GM18951 (cell line): ENCODE results near the gene MTMR12.

Source experiments
- POLR2A ChIP-seq: IDR thresholded peaks from 4 replicates; pipeline ENCODE4 v1.6.1; 2011; ENCODE audit warnings: mild to moderate bottlenecking; ENCODE audit not compliant: insufficient read length, insufficient read depth; ENCODE audit errors: extremely low read depth
- in situ Hi-C: fragments of 300-500 bp; cut with MboI; formaldehyde crosslinking; loops from one replicate; pipeline ENCODE4 v1.12.0; 2022; ENCODE audit warnings: low sequenced_read_pairs, mixed read lengths, inconsistent platforms; ENCODE audit not compliant: unreplicated experiment

The MTMR12 gene

DNA sequence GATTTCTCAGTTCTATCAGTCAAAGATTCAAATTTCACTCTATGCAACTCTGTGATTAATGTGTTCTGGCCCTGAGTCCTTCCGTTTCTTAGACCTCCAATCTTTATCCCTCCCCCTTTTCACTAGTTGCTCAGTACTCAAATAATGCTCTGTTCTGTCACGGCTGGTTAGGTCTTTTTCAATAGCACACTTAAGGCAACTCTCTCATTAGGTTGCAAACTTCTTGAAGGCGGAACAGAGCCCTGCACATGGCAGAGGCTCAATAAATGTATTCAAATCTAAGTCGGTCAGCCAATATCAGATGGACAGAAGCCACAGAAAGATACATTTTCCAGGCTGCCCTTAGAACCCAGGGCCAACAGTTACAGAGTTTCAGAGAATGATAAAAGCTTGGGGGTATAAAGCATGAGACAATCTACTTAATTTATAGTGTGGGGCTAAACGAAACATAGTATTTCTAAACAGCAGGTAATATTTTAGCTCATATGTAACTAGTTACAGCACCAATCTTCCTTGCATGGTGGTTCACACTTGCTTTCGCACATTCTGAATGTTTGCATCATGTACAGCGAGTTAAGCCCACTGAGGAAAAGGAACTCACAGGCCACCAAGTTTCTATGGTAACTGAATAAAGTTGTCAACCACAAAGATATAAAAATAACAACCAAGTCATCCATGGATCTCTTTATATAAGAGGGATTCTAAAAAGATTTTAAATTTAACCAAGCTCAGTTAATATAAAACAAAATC lies 71.5 kb downstream of the MTMR12 start:
- in situ Hi-C loops, result loop anchor here (25.0 kb wide), 1 partner anchor 371 kb away; no protein-coding TSS in a partner anchor
- no peak for TF ChIP-seq POLR2A

DNA sequence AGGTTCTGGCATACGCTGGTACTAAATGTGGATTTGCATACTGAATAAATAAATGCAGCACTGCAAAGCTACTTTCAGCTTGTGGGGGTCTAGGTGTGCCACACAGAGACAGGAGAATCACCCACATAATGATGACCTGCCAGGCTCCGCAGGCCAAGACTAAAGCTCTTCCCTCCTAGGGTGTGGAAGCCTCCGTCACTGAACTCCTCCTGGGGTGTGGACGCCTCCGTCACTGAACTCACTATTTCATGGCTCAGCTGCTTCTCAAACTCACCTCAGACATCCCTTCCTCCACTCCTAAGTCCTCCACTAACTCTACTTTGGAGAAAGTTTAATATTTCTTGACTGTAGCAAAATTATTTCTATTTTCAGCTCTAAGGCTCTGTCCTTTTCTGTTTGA lies 73.4 kb downstream of the MTMR12 start:
- in situ Hi-C loops, result loop anchor here (10.0 to 25.0 kb wide), 2 partner anchors 85 to 373 kb away; no protein-coding TSS in a partner anchor

DNA sequence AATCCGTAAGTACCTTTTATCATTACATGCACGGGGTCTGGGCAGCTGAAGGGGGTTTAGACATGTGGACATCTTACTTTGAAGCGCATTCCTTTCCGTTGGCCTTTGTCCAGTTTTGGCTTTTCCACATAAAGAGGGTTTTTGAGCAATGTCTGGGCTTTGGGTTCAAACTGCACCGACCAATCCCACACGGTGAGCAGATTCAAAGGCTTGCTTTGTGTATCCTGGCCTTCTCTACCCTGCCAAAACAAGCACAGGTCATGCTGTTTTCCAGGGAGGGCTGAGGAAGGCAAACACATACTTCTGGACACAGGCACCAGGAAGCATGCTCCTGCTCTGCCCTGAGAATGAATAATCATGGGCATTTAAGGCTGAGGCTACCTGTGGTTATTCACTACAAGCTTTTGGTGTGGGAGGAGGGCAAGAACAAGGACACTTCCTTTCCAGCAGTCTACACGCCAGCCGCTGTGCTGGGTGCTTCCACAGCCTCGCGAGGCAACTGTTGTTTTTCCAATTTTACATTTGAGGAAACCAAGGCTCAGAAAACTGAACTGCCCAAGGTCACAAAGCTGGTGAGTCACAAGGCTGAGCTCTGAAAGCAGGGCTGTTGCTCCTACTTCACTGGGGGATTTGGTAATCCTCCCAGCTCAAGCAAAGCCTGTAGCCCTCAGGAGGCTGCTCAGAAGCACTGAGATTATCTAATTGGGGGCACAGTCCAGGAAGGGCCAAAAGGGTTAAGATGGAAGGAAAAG lies 78.9 kb downstream of the MTMR12 start:
- in situ Hi-C loops, result loop anchor here (10.0 to 25.0 kb wide), 2 partner anchors 91 to 378 kb away; no protein-coding TSS in a partner anchor
- TF ChIP-seq POLR2A, result no peak

More for the DNA sequence above, 73.4 kb downstream of the MTMR12 start:
- TF ChIP-seq POLR2A, result no peak

DNA sequence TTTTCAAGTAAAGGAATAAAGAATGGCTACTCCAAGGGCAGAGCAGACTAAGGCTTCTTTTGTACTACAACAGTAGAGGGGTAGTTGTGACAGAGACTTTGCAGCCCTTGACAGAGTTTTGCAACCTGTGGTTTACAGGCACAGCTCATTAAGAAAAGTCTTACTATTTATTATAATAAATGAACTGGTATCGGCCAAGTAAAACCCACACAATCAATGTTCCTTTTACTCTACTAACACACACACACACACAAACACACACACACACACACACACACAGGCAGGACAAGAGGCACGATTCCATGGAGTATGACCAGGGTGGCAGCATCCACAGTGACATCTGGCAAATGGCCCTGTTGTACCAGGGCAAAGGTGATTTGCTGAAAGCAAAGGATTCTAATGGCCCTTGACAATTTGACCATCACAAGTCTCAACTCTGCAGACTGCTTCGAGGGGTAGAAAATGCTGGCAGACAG lies 79.5 kb downstream of the MTMR12 start:
- TF ChIP-seq POLR2A, result no peak
- in situ Hi-C loops, result loop anchor here (10.0 to 25.0 kb wide), 2 partner anchors 92 to 379 kb away; no protein-coding TSS in a partner anchor

GRCh38 chr5:32232441-32233219 lies 80.1 kb downstream of the MTMR12 start:
- TF ChIP-seq POLR2A, result no peak
- in situ Hi-C loops, result loop anchor here (10.0 to 25.0 kb wide), 2 partner anchors 92 to 380 kb away; no protein-coding TSS in a partner anchor

DNA sequence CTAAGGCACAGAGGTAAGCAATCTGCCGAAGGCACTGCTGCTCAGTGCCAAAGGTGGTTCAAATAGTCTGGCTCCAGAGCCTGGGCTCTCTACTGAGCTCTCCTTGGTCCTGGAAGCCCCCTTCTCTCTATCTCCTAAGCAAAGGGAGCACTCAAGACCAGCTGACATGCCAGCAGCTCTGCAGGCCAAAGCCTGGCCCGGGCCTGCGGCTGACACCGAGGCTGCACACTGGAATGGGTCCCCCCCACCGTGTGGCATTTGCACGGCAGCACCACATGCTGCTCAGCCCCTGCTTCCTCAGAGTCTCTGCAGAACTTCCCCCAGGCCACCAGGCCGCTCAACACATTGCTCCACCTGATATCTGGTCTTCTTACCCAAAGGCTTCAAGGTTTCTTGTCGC lies 80.8 kb downstream of the MTMR12 start:
- TF ChIP-seq POLR2A, result no peak
- in situ Hi-C loops, result loop anchor here (10.0 to 25.0 kb wide), 2 partner anchors 93 to 380 kb away; no protein-coding TSS in a partner anchor

- in situ Hi-C loops, result loop anchor here (10.0 to 25.0 kb wide), 2 partner anchors 94 to 381 kb away; no protein-coding TSS in a partner anchor
- TF ChIP-seq POLR2A, result no peak
Measured at GRCh38 chr5:32231241-32231640, 81.5 kb downstream of the MTMR12 start.

DNA sequence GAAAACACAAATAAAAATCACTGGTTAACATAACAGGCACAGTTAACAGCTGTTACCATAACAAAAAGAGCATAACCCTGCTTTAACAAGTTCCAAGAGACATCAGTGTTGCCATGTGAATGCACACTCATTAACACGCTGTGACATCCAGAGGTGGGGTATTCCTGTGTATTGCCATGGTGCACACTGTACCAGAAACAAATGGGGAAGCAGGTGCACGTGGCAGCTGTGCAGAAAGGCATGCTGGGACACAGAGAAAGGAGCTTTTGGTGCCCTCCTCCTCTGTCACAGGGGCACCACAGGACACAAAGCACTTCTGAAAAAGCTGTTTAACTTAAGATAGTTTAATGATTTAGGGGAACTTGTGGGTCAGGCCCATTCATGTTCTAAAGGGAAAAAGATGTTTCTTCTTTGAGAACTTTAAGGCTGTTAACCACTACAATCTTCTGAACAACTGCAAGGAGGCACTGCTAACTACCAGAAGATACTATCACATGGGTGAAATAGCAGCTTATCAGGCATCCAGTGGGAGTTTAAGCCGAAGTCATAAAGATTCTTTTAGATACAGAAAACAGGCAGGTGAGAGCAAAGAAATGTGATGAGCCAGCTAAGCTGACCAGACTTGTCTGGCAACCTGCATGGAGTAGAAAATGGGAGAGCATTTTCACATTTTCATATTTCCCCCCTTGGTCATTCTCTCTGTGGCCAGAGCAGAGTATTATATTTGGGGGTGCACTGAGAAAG lies 82.2 kb downstream of the MTMR12 start:
- no peak for TF ChIP-seq POLR2A
- in situ Hi-C loops, result loop anchor here (10.0 to 25.0 kb wide), 2 partner anchors 94 to 382 kb away; no protein-coding TSS in a partner anchor

DNA sequence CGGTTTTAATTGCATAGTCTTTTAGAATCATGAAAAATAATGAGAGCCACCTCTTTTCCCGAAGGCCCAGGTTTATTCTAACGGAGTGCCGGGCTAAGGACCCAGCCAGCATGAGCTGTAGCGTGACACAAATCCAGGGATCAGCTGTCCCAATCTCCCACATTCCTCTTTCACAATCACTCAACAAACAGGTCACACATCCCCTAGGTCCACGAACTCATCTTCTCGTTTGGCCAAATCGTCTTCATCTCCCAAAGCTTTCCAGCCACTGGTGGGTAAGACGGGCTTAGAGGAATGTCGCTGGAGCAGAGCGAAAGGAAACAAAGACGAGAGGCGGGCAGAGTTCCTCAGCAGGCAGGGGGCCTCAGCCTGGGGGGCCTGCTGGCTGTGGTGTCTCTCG lies 83.2 kb downstream of the MTMR12 start:
- in situ Hi-C loops, result loop anchor here (25.0 kb wide), 1 partner anchor 383 kb away; no protein-coding TSS in a partner anchor
- TF ChIP-seq POLR2A, result no peak

DNA sequence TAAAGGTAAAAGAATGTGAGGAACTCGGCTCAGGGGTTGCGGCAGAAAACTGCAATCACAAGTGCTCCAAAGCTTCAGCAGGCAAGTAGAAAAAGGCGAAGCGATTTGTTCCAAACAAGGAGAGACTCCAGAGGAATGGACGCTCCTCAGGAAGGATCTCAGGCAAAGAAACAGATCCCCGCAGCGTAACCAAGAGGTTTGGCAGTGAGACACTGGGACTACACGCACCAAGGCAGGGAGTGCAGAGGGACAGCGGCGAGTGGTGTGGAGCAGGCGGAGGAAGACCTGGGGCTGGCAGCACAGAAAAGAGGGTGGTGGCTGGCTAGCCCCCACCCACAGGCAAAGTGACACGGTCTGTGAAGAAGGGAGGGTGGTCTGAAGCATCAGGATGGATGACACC lies 83.9 kb downstream of the MTMR12 start:
- in situ Hi-C loops, result loop anchor here (25.0 kb wide), 1 partner anchor 383 kb away; no protein-coding TSS in a partner anchor
- no peak for TF ChIP-seq POLR2A

- in situ Hi-C loops, result loop anchor here (25.0 kb wide), 1 partner anchor 387 kb away; no protein-coding TSS in a partner anchor
- no peak for TF ChIP-seq POLR2A
Measured at GRCh38 chr5:32225445-32225844, 87.3 kb downstream of the MTMR12 start.
